ENCODE results near the gene SNX25. TPM values are rescaled to one million over a fixed set of nuclear protein-coding genes. Genes with fewer than 3 reads are reported as not detected.

The SNX25 gene
- total and polyA plus RNA-seq, 2 donors (not counting 1 experiment from before 2014, with no cell fraction given), result 12.0 to 77.6 TPM

- Histone ChIP-seq H3K36me3 (replicated peaks in 1 of 2; ENCODE audit: control extremely low read depth in 1 of 2, control insufficient read depth in 1 of 2, extremely low read depth in 1 of 2, insufficient read depth in 2 of 2, low read length in 1 of 2) (peaks cover 0 to 47% of the 10 kb centered on the region in 2 experiments), H3K79me2 (ENCODE audit: control insufficient read depth, insufficient read depth, low read length) (peaks cover 5% of the 10 kb centered on the region), H3K9me3 (ENCODE audit: control extremely low read depth in 1 of 3, control insufficient read depth in 2 of 3, insufficient read depth in 1 of 3, low read length in 2 of 3) (no peaks in the 10 kb centered on the region), H3K27me3 (replicated peaks in 1 of 4; ENCODE audit: control extremely low read depth in 1 of 4, control insufficient read depth in 3 of 4, insufficient read depth in 4 of 4, low read length in 3 of 4) (no peaks in the 10 kb centered on the region), H3K27ac (ENCODE audit: low read length in 2 of 2) (no peak overlapping the region), H3K4me3 (ENCODE audit: control extremely low read depth in 1 of 5, extremely low read depth in 1 of 5, insufficient read depth in 1 of 5, low read depth in 2 of 5, low read length in 4 of 5) (no peak overlapping the region), H3K4me1 (ENCODE audit: control insufficient read depth in 2 of 2, insufficient read depth in 2 of 2, low read length in 2 of 2) (no peaks in the 10 kb centered on the region), H3K4me2 (replicated peaks; ENCODE audit: low read depth, low read length, poor library complexity, severe bottlenecking) (no peak overlapping the region), H2AFZ (ENCODE audit: insufficient read depth, low read depth, low read length, poor library complexity, severe bottlenecking) (no peak overlapping the region), H3K9ac (ENCODE audit: low read length) (no peak overlapping the region), H4K20me1 (ENCODE audit: control insufficient read depth, insufficient read depth, low read length, poor library complexity, severe bottlenecking) (no peaks in the 10 kb centered on the region)
- ATAC-seq (ENCODE audit: low read depth), result no peak
- WGBS (ENCODE audit: insufficient coverage), result no CpG with 5 or more reads among the region's 2 CpGs
- Mint-ChIP-seq H3K9me3 (ENCODE audit: insufficient read depth) (no peaks in the 10 kb centered on the region), H3K27ac (no peak overlapping the region), H3K4me1 (peaks cover 10% of the 10 kb centered on the region), H3K27me3 (no peaks in the 10 kb centered on the region), H3K4me3 (no peak overlapping the region)
- CTCF ChIA-PET, result interaction anchor here (1.4 kb wide), 1 partner anchor 18 kb away, joined by 3 read pairs; no protein-coding TSS in a partner anchor
- no peak for TF ChIP-seq EZH2 (IDR thresholded peaks at IDR 0.05; ENCODE audit: borderline replicate concordance, insufficient read depth, low read depth, low read length, poor library complexity, severe bottlenecking)
- no peak for TF ChIP-seq CTCF (IDR thresholded peaks at IDR 0.05)
- intact Hi-C loops (cut with micrococcal nuclease), result no loop called here
- POLR2A ChIA-PET, result no interaction called here
- no peak for DNase-seq
Measured at GRCh38 chr4:185165605-185166063, 43.8 kb upstream of the SNX25 start.

- POLR2A ChIA-PET, result no interaction called here
Measured at GRCh38 chr4:185167234-185167633, 42.2 kb upstream of the SNX25 start.

More at GRCh38 chr4:185167234-185167633, 42.2 kb upstream of the SNX25 start:
- Mint-ChIP-seq H3K4me1 (peaks cover 20% of the 10 kb centered on the region), H3K27ac (no peak overlapping the region), H3K4me3 (no peak overlapping the region), H3K27me3 (no peaks in the 10 kb centered on the region), H3K9me3 (ENCODE audit: insufficient read depth) (no peaks in the 10 kb centered on the region)
- Histone ChIP-seq H3K27me3 (replicated peaks in 1 of 4; ENCODE audit: control extremely low read depth in 1 of 4, control insufficient read depth in 3 of 4, insufficient read depth in 4 of 4, low read length in 3 of 4) (no peaks in the 10 kb centered on the region), H3K27ac (ENCODE audit: low read length in 2 of 2) (no peak overlapping the region), H3K4me3 (ENCODE audit: control extremely low read depth in 1 of 5, extremely low read depth in 1 of 5, insufficient read depth in 1 of 5, low read depth in 2 of 5, low read length in 4 of 5) (no peak overlapping the region), H3K36me3 (replicated peaks in 1 of 2; ENCODE audit: control extremely low read depth in 1 of 2, control insufficient read depth in 1 of 2, extremely low read depth in 1 of 2, insufficient read depth in 2 of 2, low read length in 1 of 2) (peaks cover 1 to 34% of the 10 kb centered on the region in 2 experiments), H4K20me1 (ENCODE audit: control insufficient read depth, insufficient read depth, low read length, poor library complexity, severe bottlenecking) (no peaks in the 10 kb centered on the region), H3K4me1 (ENCODE audit: control insufficient read depth in 2 of 2, insufficient read depth in 2 of 2, low read length in 2 of 2) (peaks cover 10 to 11% of the 10 kb centered on the region in 2 donors), H3K9me3 (ENCODE audit: control extremely low read depth in 1 of 3, control insufficient read depth in 2 of 3, insufficient read depth in 1 of 3, low read length in 2 of 3) (no peaks in the 10 kb centered on the region), H3K4me2 (replicated peaks; ENCODE audit: low read depth, low read length, poor library complexity, severe bottlenecking) (no peak overlapping the region), H3K79me2 (ENCODE audit: control insufficient read depth, insufficient read depth, low read length) (peaks cover 5% of the 10 kb centered on the region), H3K9ac (ENCODE audit: low read length) (no peak overlapping the region), H2AFZ (ENCODE audit: insufficient read depth, low read depth, low read length, poor library complexity, severe bottlenecking) (no peak overlapping the region)
- intact Hi-C loops (cut with micrococcal nuclease), result no loop called here
- no peak for ATAC-seq (ENCODE audit: low read depth)
- TF ChIP-seq EZH2 (IDR thresholded peaks at IDR 0.05; ENCODE audit: borderline replicate concordance, insufficient read depth, low read depth, low read length, poor library complexity, severe bottlenecking), result no peak
- TF ChIP-seq CTCF (IDR thresholded peaks at IDR 0.05), result no peak
- CTCF ChIA-PET, result interaction anchor here (1.1 to 1.4 kb wide), 2 partner anchors 16 to 18 kb away, joined by 3 read pairs; no protein-coding TSS in a partner anchor
- DNase-seq, result no peak
- WGBS (ENCODE audit: insufficient coverage), result 100% methylated on average over 5 of the region's 9 CpGs

All from B cell (primary cell).